Activated CD8-positive, alpha-beta memory T cell treated with anti-CD3 and anti-CD28 coated beads, Interleukin-2, amount 50 U/mL, for 48 hours (primary cell): ENCODE measurements around the gene SYNPO.

Experiments used
- DNase-seq: peaks from one replicate; pipeline ENCODE4 v3.0.0-alpha.2; 2020

The SYNPO gene

DNA sequence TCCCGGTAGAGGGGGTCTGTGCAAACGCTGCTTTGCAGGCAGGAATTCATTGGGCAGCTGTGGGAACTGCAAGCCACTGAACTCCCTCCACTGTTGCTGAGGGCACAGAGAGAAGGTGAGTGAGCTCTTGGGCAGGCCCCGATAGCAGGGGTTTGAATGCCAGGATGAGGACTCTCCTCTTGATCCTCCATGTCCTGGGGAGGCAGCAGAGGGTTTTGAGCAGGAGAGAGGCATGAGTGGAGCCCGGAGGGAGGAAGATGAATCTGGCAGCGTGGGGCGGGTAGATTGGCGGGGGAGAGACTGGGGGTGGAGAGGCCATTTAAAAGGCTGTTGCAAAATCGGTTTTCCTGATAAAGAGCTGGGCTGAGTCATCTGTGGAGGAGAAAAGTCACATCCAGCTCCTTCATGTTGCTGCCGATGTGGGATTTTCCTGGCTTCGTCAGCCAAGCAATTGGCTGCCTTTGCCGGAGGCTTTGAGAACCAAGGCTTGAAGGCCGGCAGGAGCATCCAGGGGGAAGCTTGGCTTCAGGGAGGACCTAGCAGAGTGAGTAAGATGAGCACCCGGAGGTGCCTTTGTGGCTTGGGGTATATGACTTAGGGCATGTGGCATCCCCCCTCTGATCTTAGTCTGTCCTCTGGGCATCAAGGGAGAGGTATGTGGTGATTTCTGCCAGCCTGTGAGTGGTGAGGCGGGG lies at the start of gene SYNPO:
SYNPO (plus strand) TSS at position 350 of the 695 bp plus-strand sequence. CDS start 7,616 bp downstream, outside the sequence.
- no peak for DNase-seq

GRCh38 chr5:150590979-150591695 lies 49.3 kb upstream of the SYNPO start:
- DNase-seq: no peak

GRCh38 chr5:150593593-150593992 lies 46.9 kb upstream of the SYNPO start:
- no peak for DNase-seq

GRCh38 chr5:150593996-150594395 lies 46.5 kb upstream of the SYNPO start:
- DNase-seq: no peak

- no peak for DNase-seq
Observed at GRCh38 chr5:150595466-150596031, 44.9 kb upstream of the SYNPO start.

DNA sequence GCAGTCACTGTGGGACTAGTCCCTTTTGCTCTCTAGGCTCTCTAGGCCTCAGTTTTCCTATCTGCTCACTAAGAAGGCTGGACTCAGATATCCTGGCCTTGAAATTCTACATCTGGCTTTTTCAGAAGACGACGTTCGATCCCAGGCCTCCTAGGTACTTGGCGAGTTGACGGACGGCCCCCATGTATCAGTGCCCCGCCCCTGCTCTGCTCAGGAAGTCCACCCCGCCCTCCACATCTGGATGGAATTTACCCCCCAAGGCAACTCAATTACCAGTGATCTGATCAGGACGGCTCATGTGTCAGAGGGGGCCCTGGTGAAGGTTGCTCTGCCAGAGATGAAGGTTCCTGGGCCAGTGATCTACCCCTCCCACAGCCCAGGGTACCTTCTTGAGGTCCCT lies 44.1 kb upstream of the SYNPO start:
- no peak for DNase-seq

- DNase-seq: no peak
Observed at GRCh38 chr5:150596826-150597225, 43.6 kb upstream of the SYNPO start.

DNA sequence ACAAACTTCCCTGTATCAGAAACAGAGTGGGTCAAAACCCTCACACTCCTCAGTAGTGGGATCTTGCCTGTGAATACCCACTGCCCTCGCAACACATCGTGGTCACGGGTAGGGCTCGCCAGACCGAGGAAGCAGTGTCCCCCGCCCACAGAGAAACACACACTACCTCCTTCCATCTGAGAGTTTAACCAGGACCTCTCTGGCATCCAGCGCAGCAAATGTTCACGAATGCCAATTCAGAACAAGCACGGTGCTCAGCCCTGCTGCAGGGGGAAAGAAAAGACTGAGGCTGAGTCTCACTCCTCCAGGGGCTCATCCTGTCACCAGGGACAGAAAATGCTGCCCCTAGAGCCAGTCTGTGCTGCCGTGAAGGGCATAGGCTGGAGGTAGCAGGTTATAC lies 42.5 kb upstream of the SYNPO start:
- DNase-seq: no peak

DNA sequence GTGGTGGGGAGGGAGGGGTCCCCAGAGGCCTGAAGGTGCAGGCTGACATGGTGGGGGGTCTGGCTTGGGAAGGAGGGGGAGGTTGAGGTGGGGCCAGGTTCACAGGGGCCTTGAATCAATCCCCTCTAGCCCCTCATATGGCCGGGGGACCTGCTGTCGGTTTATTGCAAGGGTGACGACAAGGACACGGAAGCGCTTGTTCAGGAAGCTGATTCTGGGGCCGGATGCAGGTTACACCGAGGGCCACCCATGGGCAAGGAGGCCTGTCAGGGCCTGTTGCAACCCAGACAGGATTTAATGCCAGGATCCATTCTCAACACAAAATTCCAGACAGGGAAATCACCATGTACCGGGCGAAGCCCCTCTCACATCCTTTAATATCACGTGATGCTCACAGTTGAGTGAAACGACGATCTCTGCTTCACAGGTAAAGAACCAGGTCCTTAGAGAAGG lies 41.6 kb upstream of the SYNPO start:
- no peak for DNase-seq

GRCh38 chr5:150599281-150599680 lies 41.2 kb upstream of the SYNPO start:
- no peak for DNase-seq

- no peak for DNase-seq
Observed at GRCh38 chr5:150599917-150600511, 40.4 kb upstream of the SYNPO start.

- DNase-seq: no peak
Observed at GRCh38 chr5:150600616-150601490, 39.6 kb upstream of the SYNPO start.

GRCh38 chr5:150601491-150602345 lies 38.7 kb upstream of the SYNPO start:
- no peak for DNase-seq

DNA sequence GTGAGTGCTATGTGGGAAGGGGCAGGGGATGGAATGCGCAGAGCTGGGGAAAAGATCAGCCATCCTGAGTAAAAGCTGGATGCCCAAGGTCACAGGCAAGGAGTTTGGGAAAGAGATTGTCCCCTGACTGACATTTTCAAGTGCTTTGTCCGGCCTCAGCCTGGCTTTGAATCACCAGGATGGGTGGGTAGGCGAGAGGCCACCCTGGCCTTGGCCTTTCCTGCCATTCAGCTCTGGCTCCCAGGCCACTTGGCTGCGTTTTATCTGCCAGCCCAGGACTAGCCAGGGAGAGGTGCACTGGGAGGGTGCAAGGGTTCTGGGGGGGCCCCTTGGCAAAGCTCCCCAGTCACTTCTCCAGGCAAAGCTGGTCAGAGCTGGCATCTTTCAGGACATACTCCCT lies 37.4 kb upstream of the SYNPO start:
- DNase-seq: no peak

DNA sequence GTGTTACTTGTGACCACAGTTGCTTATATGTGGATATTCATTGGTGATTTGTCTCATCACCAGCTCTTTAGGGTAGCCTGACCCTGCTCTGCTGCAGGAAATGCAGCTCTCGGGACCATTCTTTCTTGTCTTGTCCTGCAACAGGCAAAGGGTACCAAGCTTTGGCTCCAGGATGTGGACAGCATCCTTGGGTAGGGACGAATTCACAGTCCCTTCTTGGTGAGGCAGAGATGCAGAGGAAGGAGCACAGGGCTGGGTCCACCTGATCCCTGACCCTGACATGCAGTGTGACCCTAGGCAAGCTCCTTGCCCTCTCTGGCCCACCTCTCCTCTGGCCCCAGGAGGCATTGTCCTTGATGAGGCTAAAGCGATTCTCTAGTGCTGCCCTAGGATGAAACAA lies 37.0 kb upstream of the SYNPO start:
- DNase-seq: no peak

GRCh38 chr5:150604010-150604409 lies 36.5 kb upstream of the SYNPO start:
- no peak for DNase-seq

GRCh38 chr5:150604894-150605440 lies 35.5 kb upstream of the SYNPO start:
- DNase-seq: no peak

DNA sequence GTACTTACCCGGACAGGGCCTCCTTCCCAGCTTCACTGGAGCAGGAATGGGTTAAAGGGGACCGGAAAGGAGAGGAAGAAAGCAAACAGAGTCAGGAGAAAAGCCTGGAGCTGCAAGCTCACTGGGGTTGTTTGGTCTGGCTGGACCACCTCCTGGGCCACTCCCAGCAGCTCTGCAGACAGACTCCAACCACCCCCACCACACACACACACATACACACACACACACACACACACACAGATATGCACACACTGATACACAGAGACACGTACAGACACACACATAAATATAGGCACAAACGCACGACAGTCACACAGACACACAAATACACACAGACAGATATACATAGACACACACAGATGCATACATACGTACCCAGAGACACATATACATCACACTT lies 34.9 kb upstream of the SYNPO start:
- no peak for DNase-seq

DNA sequence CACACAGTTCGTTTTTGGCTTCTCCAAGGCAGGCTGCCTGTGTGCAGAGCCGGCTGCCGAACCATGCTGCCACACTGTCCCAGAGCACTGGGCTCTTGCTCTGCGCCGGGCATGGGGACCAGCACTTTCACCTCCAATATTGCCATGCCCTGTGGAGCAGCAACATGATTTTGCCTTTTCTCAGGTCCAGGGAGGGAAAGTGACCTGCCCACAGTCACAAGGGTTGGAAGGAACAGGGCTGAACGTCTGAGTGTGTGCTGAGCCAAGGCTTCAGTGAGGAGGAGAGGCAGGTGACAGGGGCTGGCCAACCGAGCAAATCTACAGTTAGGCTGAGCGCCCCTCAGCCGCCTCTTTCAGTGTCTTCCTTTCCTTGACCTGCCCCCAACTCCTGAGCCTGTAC lies 34.0 kb upstream of the SYNPO start:
- no peak for DNase-seq

DNA sequence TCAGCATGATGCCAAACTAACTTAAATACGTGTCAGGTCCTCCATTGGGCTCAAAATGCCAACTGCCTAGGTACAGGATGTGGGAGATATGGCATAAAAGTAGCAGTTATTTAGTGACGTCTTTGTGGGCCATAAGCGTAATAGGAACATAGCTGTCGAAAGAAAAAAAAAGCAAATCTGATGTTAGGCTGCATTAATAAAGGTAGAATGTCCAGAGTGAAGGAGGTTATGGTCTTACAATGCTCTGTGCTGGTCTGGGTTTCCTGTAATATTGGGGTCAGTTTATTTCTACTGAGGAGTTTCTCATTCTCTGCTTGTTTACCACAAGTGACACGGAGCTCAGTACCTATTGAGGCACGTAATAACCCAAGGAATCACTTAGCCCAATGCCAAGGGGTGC lies 33.4 kb upstream of the SYNPO start:
- no peak for DNase-seq

DNA sequence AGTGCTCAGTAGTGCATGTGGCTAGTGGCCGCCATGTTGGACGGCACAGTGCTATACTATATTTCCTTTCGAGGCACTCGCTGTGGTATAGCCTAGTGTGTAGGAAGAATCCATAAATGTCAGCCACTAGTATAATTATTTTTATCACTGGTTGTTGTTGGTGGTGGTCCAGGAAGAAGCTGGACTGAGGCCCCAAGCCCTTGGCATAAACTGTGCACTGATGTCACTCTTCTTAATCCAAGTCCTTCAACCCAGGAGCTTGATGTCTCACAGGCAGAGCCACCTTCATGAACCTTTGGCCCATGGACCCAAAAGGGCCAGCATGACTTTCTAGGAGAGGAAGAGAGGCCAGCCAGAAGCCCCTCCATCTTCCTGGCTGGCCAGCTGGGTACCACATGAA lies 32.5 kb upstream of the SYNPO start:
- DNase-seq: no peak

GRCh38 chr5:150608991-150609390 lies 31.5 kb upstream of the SYNPO start:
- DNase-seq: no peak
